GM19438 (cell line): ENCODE data around the gene LRRK1.

Source experiments
- ATAC-seq: cut with Tn5 transposase; IDR thresholded peaks from one replicate; pipeline ENCODE4 v1.9.1; 2021; ENCODE audit warnings: low read depth; ENCODE audit not compliant: unreplicated experiment

The LRRK1 gene

DNA sequence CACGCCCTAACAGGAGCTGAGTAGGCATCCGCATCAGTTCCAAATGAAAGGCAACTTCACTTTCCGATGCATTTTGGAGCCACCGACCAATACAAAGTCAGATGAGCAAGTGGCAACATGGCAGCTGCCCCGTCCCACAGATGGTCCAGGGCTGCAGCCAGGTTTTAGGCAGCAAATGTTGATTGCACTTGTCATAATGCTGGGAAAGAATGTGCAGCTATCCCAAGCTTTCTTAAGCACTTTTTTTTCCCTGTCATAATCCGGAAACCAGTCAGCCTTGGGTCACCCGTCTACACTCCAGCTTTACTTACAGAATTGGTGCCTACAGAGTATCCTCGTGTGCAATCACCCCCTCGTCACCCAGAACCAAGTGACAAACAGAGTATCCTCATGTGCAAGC lies 185.0 kb downstream of the LRRK1 start:
- no peak for ATAC-seq

DNA sequence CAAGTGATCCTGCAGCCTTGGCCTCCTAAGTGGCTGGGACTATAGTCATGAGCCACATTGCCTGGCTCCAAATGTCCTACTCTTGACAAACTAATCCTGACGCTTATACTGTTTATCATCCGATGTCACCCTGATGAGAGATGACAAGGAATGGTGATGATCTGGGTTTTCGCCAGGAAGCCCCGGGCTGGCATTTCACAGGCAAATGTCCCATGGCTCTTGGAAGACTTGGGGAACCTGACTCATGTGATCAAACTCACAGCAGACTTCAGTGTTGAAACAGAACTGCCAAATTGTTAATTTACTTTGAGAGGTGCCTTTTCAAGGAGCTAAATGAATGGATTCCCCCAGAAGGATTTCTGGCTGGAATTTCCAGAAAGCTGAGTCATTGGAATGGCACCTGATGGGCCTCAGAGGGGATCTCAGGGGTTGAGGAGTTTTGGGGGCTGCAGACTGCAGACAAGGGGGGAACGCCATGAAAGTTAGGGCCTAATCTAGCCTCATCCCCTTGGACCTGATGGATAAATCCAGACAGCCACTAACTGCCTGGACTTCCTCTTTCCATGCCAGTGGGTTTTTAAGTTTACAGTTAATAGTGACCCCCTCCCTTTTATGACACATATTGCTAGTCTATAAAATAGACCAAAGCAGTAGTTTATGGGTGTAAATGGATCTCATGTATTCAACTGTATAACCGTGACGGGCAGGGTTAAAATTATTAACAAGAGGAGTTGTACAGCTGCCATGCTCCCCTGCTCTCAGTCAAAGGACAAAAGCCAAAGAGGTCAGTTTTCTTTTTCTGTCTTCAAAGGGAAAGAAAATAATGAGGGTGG lies 186.1 kb downstream of the LRRK1 start:
- ATAC-seq, result no peak

DNA sequence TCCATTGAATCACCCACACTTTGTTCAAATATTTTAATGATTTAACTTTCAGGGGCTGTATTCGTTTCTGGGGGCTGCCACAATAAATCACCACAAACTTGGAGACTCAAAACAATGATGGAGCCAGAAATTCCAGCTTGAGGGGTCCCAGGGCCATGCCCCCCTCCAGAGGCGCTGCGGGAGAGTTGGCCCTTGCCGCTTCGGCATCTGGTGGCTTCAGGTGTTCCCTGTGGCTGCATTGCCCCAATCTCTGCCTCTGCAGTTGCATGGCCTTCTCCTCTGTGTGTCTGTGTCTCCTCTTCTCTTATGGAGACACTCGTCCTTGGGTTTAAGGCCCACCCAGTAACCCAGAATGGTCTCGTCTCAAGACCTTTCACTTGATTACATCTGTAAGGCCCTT lies 187.9 kb downstream of the LRRK1 start:
- ATAC-seq, result no peak

DNA sequence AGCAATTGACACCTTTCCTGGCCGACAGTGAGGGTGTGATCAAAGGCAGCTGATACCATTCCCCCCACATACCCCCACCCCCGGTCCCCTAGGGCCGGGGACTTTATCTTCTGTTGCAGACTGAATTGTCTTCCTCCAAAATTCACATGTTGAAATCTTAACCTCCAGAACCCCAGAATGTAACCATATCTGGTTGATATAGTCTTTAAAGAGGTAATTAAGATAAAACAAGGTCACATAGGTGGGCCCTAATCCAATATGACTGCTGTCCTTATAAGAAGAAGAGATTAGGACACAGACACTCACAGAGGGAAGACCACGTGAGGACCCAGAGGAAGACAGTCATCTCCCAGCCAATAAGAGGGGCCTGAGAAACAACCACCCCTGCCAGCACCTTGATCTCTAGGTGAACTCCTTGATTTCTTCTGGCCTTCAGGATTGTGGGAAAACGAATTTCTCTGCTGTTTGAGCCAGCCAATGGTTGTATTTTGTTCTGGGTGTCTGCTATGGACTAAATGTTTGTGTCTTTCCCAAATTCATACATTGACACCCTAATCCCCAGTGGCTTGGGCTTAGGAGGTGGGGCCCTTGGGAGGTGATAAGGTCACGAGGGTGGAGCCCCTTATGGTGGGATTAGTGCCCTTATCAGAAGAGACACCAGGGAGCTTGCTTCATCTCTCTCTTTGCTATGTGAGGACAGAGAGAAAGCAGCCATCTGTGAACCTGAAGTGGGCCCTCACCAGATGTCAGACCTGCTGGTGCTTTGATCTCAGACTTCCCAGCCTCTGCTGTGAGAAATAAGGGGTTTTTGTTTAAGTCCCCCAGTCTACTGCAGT lies 188.7 kb downstream of the LRRK1 start:
- ATAC-seq, result no peak

DNA sequence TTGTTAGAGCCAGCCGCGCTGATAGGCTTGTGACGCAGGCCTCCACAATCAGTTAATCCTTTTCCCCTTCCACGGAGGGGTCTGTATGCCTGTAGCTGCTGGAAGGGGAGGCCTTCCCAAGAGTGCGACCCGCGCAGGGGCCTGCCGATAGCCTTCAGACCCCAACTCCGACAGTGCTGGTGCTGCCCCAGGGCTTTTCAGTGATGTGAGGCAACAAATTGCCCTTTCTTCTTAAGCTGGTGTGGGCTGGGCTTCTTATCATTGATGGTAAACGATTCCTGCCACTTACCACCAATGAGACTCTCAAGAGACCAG lies 189.3 kb downstream of the LRRK1 start:
- no peak for ATAC-seq

DNA sequence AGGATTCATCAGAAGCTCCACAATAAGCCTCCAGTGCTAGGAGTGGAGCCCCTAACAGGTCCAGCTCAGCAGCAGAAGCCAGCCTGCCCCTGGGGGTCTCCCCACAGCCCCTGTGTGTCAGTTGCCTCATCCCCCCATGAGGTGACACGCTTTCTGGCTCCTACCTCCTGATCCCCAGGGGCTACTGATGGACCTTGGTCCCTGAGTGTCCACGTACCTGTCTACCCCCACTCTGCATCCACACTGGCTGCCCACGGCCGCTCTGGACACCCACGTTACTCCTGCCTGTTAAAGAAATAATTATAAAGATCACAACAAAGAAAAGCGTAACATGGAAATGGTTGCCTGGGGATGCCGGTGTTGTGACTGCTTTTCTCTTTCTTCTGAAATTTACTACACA lies 189.6 kb downstream of the LRRK1 start:
- no peak for ATAC-seq

DNA sequence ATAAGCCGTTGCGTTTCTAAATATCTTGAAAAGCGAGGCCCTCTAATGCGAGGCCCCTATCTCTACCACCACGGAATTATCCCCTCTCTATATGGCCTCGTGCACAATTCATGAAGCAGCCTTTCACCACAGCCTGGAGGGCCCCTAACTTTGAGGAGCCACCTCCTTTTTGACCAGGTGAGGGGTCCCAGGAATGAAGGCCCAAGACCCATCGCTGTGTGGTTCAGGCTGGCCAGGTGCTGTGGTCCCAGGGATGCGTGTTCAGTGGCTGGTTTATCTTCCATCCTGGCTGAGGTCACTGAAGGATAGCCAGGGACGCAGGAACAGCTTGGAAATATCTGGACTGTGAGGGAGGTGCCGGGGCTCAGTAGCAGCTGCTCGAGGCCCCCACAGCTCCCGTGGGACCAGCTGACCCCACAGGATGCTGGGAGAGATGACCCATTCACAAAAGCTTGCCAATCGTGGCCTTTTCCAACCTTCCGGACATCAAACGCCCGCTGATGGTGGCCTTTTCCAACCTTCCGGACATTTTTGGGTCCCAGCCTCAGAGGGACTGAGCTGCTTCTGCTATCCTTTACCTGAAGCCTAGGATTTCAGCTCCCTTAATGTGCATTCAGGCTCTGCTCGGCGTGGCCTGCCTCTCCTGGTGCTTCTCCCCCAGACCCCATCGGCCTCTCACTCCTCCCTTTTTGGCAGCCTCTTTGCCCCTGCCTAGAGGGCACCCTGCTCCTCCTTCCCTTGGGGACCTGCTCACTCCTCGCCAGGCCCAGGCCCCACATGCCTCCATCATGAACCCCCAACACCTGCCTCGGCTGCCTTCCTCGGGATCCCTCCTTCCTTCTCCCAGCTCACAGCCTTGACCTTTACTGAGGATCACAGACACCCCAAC lies 191.8 kb downstream of the LRRK1 start:
- ATAC-seq, result no peak

DNA sequence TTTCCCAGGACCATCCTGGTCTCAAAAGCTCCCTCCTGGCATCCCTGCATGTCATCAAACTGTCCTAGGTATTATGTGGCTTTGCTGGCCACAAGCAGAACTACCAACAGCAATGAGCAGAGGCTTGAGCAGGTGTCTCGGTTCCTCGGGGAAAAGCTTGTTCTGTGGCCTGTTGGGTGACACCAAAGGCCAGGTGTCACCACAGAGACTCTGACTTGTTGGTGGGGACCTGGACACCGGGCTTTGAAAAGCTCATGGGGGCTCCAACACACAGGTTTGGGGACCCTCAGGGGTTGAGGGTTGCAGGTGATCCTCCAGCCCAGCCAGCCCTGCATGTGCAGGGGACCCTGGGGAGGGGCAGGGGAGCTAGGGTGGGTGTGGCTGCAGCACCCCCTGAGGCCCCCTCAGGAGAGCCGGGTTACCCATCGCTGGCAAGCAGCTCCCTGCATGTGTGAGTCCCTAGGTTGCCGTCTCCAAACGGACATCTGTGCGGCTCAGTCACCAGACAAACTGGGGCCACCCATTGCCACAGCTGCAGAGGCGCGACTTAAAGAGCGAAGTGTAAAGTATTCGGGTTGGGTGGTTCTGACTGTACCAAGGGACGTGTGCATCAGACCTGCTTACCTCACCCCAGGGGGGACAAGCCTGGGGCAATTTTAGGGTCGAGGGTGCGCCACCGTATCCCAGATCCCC lies 192.6 kb downstream of the LRRK1 start:
- no peak for ATAC-seq

DNA sequence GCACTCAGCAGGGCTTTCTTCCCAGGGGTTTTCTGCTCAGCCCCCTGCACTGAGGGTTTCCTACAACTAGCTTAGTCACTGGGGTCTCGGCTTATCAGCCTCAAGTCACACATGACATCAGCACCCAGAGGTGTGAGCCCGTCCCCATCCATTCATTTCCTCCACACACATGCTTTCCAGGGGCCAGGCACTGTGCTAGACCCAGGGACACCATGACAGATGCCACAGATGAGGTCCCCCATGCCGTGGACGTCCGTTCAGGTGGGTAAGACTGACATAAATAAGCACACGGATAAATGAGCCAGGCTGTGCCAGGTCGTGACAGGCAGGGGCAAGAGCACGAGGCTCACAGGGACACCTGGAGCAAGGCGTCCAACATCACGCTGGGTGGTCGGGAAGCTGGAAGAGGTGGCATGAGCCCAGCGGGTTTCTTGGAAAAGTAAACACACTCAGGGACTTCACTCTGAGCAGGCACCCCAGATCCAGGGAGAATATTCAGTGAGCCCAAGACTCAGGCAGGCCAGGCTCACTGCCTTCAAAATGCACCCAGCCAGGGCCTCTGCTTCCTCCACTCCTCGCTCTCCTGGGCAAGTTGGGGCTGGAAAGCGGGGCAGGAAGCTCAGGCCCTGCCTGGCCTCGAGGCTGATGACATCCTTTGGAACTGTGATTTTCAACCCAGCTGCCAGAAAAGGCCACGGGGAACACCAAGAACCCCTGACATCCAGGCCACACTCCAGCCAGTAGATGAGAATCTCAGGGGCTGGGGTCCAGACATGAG lies 193.4 kb downstream of the LRRK1 start:
- ATAC-seq, result no peak

DNA sequence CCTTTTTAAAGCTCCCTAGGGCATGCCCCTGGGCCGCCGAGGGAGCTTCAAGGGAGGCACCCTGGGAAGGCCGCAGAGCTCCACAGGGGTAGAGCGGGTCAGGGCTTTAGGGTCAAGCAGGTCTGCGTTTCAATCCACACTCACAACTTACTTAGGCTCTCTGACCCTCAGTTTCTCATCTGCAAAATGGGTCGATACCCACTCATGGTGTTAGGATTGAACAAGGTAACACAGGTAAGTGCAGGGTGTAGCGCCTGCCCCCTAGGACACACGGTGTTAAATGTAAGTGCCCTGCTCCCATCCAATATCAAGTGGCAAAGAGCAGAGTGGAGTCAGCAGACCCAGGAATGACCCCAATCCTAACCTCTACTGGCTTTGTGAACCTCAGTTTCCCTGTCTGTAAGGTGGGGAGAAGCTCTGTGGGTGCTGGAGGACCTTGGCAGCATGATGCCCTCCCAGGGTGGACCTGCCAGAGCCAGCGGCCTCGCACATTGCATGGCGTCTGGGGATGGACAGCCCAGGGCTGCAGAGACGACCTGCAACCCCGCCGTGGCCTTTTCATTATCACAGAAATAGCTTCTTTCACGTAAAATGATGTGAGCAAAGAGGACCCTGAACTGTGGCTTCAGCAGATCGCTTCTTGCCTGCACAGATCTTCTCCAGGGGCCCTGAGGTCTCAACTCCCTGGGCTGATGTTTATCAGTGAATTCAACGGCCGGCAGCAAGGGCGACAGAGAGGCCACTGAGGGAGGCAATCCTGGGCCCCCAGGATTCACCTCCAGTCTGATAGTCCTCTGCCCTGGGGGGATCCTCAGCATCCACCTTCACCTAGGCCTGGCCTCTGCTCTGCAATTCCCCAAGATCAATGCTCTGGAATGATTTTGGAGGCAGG lies 194.2 kb downstream of the LRRK1 start:
- no peak for ATAC-seq

DNA sequence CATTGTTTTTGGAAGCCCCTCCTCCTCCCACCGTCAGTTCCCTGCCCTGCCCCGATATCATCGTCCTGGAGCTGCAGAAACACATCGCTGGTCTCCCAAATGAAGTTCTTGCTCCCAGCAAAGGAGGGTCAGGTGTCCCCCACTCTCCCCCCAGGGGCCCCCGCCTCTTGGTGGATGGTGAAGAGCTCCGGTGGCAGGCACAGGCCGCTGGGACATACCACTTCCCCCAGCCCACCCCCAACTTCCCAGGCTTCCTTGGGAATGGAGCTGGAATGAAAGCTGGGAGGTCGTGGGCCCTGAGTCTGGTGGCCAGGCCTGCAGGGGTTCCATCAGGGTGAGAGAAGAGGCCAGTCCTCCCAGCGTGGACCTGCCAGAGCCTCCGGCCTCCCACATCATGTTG lies 195.0 kb downstream of the LRRK1 start:
- no peak for ATAC-seq

DNA sequence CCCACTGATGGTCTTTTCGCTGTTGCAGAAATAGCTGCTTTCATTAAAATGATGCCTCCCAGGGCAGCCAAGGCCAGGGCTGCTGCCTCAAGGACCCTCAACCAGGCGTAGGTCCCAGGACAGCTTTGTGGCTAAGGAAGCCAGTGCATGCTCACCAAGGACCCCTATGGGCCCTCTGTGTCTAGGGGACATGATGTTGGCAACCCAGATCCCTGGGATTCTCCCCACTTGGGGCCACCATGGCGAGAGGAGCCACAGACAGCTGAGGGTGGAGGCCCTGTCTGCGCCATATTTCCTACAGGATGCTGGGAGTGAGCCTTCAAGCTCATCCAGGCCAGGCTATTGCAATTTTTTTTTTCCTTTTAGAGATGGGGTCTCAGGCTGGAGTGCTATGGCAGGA lies 195.5 kb downstream of the LRRK1 start:
- no peak for ATAC-seq

DNA sequence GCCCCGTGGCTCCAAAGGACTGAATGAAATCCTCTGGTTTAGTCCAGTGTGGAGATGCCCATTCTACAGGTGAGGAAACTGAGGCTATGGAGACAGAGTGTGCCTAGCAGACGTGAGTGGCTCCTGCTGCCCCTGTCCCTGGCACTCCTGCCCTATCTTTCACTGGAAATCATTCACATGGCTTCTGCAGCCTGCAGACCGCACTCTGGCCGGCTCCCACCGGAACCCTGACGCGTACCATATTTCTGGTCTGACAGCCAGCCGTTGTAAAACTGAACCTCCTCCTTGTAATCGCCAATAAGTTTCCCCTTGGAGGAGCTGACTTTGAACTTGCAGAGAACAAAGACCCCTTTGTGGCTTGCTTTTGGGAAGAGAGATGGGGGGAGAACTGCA lies 196.2 kb downstream of the LRRK1 start:
- no peak for ATAC-seq

DNA sequence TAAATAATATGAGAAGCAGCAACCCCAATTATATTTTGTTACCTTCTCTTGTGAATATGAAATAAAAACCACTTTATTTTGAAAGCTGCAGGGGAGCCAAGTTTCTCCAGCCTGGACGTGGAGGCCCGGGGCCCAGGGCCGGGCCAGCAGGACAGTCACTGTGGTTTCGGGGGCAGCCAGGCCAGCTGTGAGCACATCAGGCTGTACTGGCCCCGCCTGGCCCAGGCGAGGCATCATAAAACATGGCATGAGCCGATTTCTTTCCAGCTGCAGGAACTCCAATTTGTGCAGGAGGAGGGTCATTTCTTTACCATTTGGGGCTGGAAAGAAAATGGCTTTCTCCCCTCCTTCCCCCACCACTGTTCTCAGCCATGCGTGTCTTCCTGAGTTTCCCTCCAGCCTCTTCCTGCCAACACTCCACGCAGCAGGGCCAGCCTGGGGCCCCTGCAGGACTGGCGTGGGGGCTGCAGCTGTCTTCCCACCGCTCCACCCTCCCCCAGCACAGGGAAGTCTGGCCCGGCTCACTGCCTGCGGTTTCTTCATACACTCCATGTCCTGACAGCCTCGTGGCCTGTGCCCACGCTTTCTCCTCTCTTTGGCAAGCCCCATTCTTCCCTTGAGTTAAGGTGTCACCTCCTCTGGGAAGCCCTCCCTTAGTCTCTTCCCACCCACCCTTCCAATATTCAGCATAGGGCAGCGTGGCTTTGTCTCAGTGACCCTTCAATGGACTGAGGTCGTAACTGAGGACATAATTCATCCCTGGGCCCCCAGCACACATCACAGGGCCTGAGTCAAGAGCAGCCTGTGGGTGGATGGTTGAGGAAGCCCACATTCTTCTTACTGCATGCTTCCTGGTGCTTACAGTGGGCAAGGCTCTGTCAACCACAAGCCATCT lies 196.9 kb downstream of the LRRK1 start:
- no peak for ATAC-seq

DNA sequence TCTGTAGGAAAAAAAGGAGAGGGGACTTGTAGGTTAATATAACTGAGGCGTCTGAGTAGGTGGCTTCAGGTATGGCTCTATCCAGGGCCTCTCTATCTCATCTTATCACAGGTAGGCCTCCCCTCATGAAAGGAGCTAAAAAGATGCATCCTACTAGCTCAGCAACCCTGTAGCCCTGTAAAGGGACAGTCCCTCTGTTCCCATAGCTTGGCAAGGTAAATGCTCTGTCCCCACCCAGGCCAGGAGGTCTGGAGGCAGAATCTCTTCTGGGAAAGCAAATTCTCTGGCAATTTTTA lies 197.5 kb downstream of the LRRK1 start:
- no peak for ATAC-seq

DNA sequence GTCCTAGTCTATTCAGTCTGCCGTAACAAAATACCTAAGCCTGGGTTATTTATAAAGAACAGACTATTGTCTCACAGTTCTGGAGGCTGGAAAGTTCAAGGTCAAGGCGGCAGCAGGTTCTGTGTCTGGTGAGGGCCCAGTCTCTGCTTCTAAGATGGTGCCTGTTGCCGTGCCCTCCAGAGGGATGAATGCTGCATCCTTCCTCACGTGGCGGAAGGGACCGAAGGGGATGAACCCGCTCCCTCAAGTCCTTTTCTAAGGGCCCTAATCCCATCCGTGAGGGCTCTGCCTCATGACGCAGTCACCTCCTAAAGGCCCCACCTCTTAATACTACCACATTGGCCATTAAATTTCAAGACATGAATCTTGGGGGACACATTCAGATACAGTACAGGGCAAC lies 199.0 kb downstream of the LRRK1 start:
- ATAC-seq, result no peak

DNA sequence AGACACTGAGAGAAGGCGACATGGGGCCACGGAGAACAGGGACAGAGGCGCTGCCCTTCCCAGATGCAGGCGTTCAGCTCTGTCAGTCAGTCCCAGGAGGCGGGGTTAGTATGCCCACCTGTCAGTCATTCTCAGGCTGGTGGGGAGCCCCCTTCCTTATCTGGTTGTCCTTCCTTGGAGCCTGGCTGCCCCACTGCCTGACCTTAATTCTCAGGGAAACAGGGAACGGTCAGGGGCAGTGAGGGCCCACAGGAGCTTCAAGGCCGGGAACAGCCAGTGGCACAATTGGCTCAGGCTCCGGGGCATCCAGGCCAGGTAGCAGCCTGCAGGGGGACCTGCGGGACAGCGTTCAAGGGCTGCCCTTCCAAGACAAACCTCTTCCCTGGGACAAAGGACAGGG lies 199.5 kb downstream of the LRRK1 start:
- ATAC-seq, result no peak

DNA sequence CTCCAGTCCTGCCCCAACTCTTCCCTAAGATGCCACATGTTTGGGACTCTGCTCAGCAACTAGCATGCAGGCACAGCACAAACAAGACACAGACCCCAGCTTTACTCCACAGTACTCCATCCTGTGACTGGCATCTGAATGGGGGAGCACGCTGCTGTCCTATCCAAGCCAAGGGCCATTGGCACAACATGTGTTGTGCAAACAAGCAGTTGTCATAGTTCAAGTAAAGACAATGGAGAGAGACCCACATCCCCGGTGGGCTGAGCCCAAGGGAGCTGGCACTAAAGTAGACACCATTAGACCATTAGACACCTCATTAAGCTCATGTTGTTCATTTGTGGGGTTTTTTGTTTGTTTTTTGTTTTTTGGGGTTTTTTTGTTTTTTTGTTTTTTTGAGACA lies 200.0 kb downstream of the LRRK1 start:
- no peak for ATAC-seq
